Ectodermal cell (in vitro differentiated cells): ENCODE measurements around the gene SRD5A1.

Source experiments
- H3K27ac ChIP-seq: 2 replicates; pipeline ENCODE4 v1.7.0; 2013; ENCODE audit warnings: mild to moderate bottlenecking, low read depth, low read length; ENCODE audit not compliant: insufficient read depth, poor library complexity, severe bottlenecking
- H3K27me3 ChIP-seq: 2 replicates; pipeline ENCODE4 v1.7.0; 2013; ENCODE audit warnings: mild to moderate bottlenecking, low read length; ENCODE audit not compliant: insufficient read depth, control insufficient read depth, poor library complexity, severe bottlenecking
- H3K36me3 ChIP-seq: one replicate; pipeline ENCODE4 v1.7.0; 2013; ENCODE audit warnings: low read length; ENCODE audit not compliant: control insufficient read depth, insufficient read depth
- H3K4me1 ChIP-seq: one replicate; pipeline ENCODE4 v1.7.0; 2013; ENCODE audit warnings: low read length; ENCODE audit not compliant: control insufficient read depth, insufficient read depth
- H3K4me3 ChIP-seq: 2 replicates; pipeline ENCODE4 v1.7.0; 2013; ENCODE audit warnings: low read depth, low read length, control low read depth; ENCODE audit not compliant: insufficient read depth
- H3K9me3 ChIP-seq: 2 replicates; pipeline ENCODE4 v1.7.0; 2013; ENCODE audit warnings: mild to moderate bottlenecking, low read length, moderate library complexity; ENCODE audit not compliant: control insufficient read depth
- WGBS, 2 experiments: methylation state at CpG; one replicate each; pipeline ENCODE4 v1.1.7; 2013; ENCODE audit warnings: missing lambda C conversion rate in 2 of 2; 5-methylcytosine and 5-hydroxymethylcytosine counted together

Gene SRD5A1

GRCh38 chr5:6602441-6602840 is 30.8 kb upstream of the SRD5A1 start:
- Histone ChIP-seq H3K27me3 (no peaks in the 10 kb centered on the region), H3K9me3 (no peaks in the 10 kb centered on the region), H3K4me1 (no peaks in the 10 kb centered on the region), H3K27ac (no peak overlapping the region), H3K4me3 (no peak overlapping the region), H3K36me3 (peaks cover 58% of the 10 kb centered on the region)
- 95 to 98% methylated on average over 7 of the region's 7 CpGs for WGBS, 2 experiments

DNA sequence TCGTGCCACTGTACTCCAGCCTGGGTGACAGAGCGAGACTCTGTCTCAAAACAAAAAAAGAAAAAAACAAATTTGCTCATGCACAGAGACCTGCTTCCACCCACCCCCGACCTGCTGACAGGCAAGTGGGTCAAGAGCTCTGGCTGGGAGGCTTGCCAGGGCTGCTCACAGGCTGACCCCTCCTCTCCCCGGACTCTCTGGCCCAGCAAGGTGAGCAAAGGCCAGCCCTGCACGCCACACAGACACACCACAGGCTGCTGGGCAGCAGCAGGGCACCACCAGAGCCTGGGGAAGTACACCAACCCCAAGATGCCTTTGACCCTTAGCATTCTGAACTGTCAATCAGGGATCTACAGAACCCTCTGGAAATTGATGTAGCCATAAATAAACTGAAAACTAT is 29.6 kb upstream of the SRD5A1 start:
- Histone ChIP-seq H3K4me1 (no peaks in the 10 kb centered on the region), H3K9me3 (no peaks in the 10 kb centered on the region), H3K36me3 (peaks cover 64% of the 10 kb centered on the region), H3K27me3 (no peaks in the 10 kb centered on the region), H3K4me3 (no peak overlapping the region), H3K27ac (no peak overlapping the region)
- WGBS, 2 experiments = 94 to 95% methylated on average over 5 of the region's 5 CpGs

- Histone ChIP-seq H3K4me3 (no peak overlapping the region), H3K4me1 (no peaks in the 10 kb centered on the region), H3K36me3 (peaks cover 69% of the 10 kb centered on the region), H3K9me3 (no peaks in the 10 kb centered on the region), H3K27ac (no peak overlapping the region), H3K27me3 (no peaks in the 10 kb centered on the region)
- 85 to 89% methylated on average over 5 to 6 of the region's 6 CpGs for WGBS, 2 experiments
These were observed 28.9 kb upstream of the SRD5A1 start for GRCh38 chr5:6604341-6604740.

DNA sequence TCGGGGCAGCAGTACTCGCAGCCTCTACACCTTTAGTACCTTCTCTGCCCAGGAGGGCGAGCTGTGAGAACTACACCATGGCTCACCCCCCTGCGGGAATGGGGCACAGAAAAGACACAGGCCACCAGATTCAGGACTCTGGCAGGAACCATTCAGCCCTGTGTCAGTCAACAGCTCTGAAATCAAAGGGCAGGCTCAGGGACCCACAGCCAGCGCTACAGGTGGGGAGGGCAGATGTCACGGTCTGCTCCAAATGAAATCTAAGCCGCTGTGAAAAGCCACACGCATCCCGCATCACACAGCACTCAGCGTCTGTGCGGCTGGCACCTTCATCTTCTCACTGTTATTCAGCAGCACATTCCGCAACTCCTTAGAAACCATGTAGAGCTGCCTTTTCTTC is 28.3 kb upstream of the SRD5A1 start:
- peaks cover 75% of the 10 kb centered on the region for H3K36me3 ChIP-seq

GRCh38 chr5:6606884-6607558 is 26.2 kb upstream of the SRD5A1 start:
- no peaks in the 10 kb centered on the region for H3K4me1 ChIP-seq
- WGBS, 2 experiments = 88 to 93% methylated on average over 7 to 9 of the region's 9 CpGs
- H3K9me3 ChIP-seq = no peaks in the 10 kb centered on the region
- no peak overlapping the region for H3K27ac ChIP-seq
- H3K27me3 ChIP-seq = no peaks in the 10 kb centered on the region
- H3K4me3 ChIP-seq = no peak overlapping the region
- peaks cover 73% of the 10 kb centered on the region for H3K36me3 ChIP-seq

More for the DNA sequence above, 28.3 kb upstream of the SRD5A1 start:
- no peaks in the 10 kb centered on the region for H3K4me1 ChIP-seq
- 94 to 97% methylated on average over 12 of the region's 12 CpGs for whole genome bisulfite sequencing, 2 experiments
- no peaks in the 10 kb centered on the region for H3K27me3 ChIP-seq
- no peak overlapping the region for H3K27ac ChIP-seq
- no peak overlapping the region for H3K4me3 ChIP-seq
- H3K9me3 ChIP-seq = no peaks in the 10 kb centered on the region

DNA sequence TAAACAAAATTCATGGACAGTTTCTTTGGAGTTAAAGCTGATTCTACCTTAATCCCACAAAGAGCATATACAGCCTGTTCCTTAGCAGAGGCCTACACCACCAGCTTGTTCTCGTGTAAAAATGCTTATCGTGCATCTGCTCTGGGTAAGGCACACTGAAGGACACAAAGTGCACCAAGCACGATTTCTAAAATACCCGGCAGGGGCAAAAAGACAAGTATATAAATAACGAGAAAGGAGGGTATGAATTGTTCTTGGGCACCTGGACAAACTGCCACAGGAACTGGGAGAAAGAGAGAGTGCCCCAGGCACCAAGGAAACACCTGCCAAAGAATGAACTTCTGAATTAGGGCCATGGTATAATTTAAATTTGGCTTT is 25.7 kb upstream of the SRD5A1 start:
- H3K4me1 ChIP-seq = no peaks in the 10 kb centered on the region
- 94 to 96% methylated on average over 5 of the region's 5 CpGs for WGBS, 2 experiments
- H3K4me3 ChIP-seq = no peak overlapping the region
- H3K9me3 ChIP-seq = no peaks in the 10 kb centered on the region
- no peak overlapping the region for H3K27ac ChIP-seq
- H3K36me3 ChIP-seq = peaks cover 68% of the 10 kb centered on the region
- no peaks in the 10 kb centered on the region for H3K27me3 ChIP-seq

DNA sequence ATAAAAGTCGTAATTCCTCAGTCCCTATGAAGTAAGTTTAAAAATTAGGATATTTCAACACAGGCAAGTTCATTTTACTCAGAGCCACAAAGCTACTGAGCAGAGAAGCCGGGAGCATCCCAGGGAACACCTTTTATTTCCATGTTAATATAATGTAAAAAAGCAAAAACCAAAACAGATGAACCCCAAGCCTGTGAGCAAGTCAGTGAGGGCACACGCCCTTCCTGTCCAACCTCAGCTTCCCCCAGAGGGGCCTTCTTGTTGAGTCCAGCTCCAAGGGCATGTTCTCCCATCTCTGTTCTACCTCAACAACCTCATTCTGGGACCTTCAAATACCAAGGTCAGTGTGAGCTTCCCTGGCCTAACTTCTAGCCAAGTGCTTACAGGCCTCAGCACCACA is 25.2 kb upstream of the SRD5A1 start:
- Histone ChIP-seq H3K27ac (no peak overlapping the region), H3K4me3 (no peak overlapping the region), H3K27me3 (no peaks in the 10 kb centered on the region), H3K36me3 (peaks cover 64% of the 10 kb centered on the region), H3K9me3 (no peaks in the 10 kb centered on the region), H3K4me1 (no peaks in the 10 kb centered on the region)
- 94 to 98% methylated on average over 2 to 3 of the region's 3 CpGs for WGBS, 2 experiments

DNA sequence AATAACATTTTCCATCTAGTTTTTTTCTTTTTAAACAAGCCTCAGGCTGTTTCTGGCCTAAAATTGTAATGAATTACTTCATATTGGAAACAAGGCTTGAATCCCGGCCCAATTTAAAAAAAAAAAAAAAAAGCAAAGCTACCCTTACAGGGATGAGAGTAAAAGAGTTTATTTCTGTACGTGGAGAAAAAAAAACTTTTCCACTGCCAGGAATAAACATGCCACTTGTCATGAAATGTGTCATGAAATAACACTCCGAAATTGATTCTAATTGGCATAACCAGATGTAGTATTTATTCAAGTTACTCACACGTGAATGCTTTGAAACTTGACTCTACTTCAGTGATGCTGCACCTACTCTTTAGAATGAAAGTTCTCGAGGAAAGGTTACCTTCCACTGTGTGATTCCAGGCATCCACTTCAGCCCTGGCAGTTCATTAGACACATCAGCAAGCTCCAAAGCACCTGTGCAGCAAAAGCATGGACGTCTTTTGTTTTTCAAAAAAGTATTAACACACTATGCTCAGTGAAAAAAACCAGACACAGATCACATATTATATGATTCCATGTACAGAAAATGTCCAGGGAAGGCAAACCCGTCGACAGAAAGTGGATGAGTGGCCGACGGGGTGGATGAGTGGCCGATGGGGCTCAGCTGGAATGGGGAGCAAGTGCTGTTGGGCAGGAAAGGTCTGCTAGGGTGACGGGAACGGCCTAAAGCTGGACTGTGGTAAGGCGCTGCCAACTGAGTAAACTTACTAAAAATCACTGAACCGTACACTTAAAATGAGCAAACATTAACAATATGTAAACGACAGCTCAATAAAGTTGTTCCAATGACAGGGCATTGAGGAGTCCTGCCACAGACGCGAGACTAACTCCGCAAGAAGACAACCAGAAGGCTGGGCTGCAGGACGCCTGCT is 21.6 kb upstream of the SRD5A1 start:
- H3K36me3 ChIP-seq = peaks cover 67% of the 10 kb centered on the region
- no peaks in the 10 kb centered on the region for H3K27me3 ChIP-seq
- H3K27ac ChIP-seq = no peak overlapping the region
- no peak overlapping the region for H3K4me3 ChIP-seq
- no peaks in the 10 kb centered on the region for H3K9me3 ChIP-seq
- 93 to 94% methylated on average over 19 to 20 of the region's 20 CpGs for WGBS, 2 experiments
- no peaks in the 10 kb centered on the region for H3K4me1 ChIP-seq

- H3K4me1 ChIP-seq = no peaks in the 10 kb centered on the region
- 93 to 97% methylated on average over 8 of the region's 8 CpGs for whole genome bisulfite sequencing, 2 experiments
- no peaks in the 10 kb centered on the region for H3K9me3 ChIP-seq
- peaks cover 48% of the 10 kb centered on the region for H3K36me3 ChIP-seq
- H3K27me3 ChIP-seq = no peaks in the 10 kb centered on the region
- H3K4me3 ChIP-seq = no peak overlapping the region
- H3K27ac ChIP-seq = no peak overlapping the region
These were observed 18.0 kb upstream of the SRD5A1 start for GRCh38 chr5:6615034-6615815.

DNA sequence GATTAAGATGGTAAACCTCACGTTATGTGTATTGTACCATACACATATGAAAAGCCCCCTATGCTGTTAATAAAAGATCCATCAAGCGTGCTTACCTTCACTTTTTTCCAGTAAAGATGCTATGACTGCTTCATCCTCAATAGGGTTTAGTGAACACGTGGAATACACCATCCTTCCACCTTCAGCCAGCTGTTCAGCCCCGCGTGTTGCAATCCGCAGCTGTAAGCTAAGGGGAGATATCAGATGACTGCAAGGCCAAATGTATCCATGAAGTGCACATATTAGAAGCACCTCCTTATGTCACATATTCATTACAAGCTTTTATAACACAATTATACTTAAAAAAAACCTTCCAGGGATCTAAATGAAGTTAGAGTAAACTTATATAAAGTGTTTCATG is 16.6 kb upstream of the SRD5A1 start:
- H3K27me3 ChIP-seq = no peaks in the 10 kb centered on the region
- no peak overlapping the region for H3K4me3 ChIP-seq
- no peak overlapping the region for H3K27ac ChIP-seq
- H3K36me3 ChIP-seq = peaks cover 41% of the 10 kb centered on the region
- 96 to 99% methylated on average over 6 of the region's 6 CpGs for WGBS, 2 experiments
- no peaks in the 10 kb centered on the region for H3K4me1 ChIP-seq
- no peaks in the 10 kb centered on the region for H3K9me3 ChIP-seq
